ENCODE measurements around the gene UQCRC1.
"Not testable (repeated sequence)": the region's sequence is repeated elsewhere in the genome, so short reads cannot be mapped to it uniquely, and the experiment has no call there.

UQCRC1 gene

GRCh38 chr3:48553886-48554845 is 55.3 kb downstream of the UQCRC1 start:
- TF ChIP-seq, protein P1, sequence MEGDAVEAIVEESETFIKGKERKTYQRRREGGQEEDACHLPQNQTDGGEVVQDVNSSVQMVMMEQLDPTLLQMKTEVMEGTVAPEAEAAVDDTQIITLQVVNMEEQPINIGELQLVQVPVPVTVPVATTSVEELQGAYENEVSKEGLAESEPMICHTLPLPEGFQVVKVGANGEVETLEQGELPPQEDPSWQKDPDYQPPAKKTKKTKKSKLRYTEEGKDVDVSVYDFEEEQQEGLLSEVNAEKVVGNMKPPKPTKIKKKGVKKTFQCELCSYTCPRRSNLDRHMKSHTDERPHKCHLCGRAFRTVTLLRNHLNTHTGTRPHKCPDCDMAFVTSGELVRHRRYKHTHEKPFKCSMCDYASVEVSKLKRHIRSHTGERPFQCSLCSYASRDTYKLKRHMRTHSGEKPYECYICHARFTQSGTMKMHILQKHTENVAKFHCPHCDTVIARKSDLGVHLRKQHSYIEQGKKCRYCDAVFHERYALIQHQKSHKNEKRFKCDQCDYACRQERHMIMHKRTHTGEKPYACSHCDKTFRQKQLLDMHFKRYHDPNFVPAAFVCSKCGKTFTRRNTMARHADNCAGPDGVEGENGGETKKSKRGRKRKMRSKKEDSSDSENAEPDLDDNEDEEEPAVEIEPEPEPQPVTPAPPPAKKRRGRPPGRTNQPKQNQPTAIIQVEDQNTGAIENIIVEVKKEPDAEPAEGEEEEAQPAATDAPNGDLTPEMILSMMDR (IDR thresholded peaks at IDR 0.05; ENCODE audit: borderline replicate concordance, control extremely low read depth, extremely low read depth, insufficient read depth, missing control alignments): no peak
- in situ Hi-C loops (cut with MboI; ENCODE audit: low sequenced_read_pairs, unreplicated experiment): no loop called here

GRCh38 chr3:48553361-48553760 is 56.1 kb downstream of the UQCRC1 start:
- in situ Hi-C loops (cut with MboI; ENCODE audit: low sequenced_read_pairs, unreplicated experiment): no loop called here

More at GRCh38 chr3:48553886-48554845, 55.3 kb downstream of the UQCRC1 start:
- DNase-seq (ENCODE audit: low spot score): no peak

GRCh38 chr3:48552111-48552951 is 57.1 kb downstream of the UQCRC1 start:
- no peak for DNase-seq (ENCODE audit: low spot score)
- TF ChIP-seq, protein P1 (IDR thresholded peaks at IDR 0.05; ENCODE audit: borderline replicate concordance, control extremely low read depth, extremely low read depth, insufficient read depth, missing control alignments): no peak
- in situ Hi-C loops (cut with MboI; ENCODE audit: low sequenced_read_pairs, unreplicated experiment): no loop called here

More at GRCh38 chr3:48553361-48553760, 56.1 kb downstream of the UQCRC1 start:
- DNase-seq (ENCODE audit: low spot score): no peak
- TF ChIP-seq, protein P1 (IDR thresholded peaks at IDR 0.05; ENCODE audit: borderline replicate concordance, control extremely low read depth, extremely low read depth, insufficient read depth, missing control alignments): no peak

DNA sequence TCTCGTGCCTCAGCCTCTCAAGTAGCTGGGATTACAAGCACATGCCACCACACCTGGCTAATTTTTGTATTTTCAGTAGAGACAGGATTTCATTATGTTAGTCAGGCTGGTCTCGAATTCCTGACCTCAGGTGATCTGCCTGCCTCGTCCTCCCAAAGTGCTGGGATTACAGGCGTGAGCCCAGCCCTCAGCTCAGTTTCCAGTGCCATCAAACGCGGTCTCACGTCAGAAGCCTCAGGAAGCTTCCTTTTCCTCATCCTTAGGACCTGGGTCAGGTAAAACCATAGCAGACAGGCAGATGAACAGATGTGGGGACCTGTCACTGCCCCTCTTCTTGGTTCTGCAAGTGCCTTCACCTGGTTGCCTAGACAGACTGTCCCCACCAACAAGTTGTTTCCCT is 57.8 kb downstream of the UQCRC1 start:
- in situ Hi-C loops (cut with MboI; ENCODE audit: low sequenced_read_pairs, unreplicated experiment); DNase-seq (ENCODE audit: low spot score): not testable (repeated sequence)
